Measurements from ENCODE around the gene MED26.
"Not testable (repeated sequence)": the region's sequence is repeated elsewhere in the genome, so short reads cannot be mapped to it uniquely, and the experiment has no call there.

MED26 gene, protein sequence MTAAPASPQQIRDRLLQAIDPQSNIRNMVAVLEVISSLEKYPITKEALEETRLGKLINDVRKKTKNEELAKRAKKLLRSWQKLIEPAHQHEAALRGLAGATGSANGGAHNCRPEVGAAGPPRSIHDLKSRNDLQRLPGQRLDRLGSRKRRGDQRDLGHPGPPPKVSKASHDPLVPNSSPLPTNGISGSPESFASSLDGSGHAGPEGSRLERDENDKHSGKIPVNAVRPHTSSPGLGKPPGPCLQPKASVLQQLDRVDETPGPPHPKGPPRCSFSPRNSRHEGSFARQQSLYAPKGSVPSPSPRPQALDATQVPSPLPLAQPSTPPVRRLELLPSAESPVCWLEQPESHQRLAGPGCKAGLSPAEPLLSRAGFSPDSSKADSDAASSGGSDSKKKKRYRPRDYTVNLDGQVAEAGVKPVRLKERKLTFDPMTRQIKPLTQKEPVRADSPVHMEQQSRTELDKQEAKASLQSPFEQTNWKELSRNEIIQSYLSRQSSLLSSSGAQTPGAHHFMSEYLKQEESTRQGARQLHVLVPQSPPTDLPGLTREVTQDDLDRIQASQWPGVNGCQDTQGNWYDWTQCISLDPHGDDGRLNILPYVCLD

DNA sequence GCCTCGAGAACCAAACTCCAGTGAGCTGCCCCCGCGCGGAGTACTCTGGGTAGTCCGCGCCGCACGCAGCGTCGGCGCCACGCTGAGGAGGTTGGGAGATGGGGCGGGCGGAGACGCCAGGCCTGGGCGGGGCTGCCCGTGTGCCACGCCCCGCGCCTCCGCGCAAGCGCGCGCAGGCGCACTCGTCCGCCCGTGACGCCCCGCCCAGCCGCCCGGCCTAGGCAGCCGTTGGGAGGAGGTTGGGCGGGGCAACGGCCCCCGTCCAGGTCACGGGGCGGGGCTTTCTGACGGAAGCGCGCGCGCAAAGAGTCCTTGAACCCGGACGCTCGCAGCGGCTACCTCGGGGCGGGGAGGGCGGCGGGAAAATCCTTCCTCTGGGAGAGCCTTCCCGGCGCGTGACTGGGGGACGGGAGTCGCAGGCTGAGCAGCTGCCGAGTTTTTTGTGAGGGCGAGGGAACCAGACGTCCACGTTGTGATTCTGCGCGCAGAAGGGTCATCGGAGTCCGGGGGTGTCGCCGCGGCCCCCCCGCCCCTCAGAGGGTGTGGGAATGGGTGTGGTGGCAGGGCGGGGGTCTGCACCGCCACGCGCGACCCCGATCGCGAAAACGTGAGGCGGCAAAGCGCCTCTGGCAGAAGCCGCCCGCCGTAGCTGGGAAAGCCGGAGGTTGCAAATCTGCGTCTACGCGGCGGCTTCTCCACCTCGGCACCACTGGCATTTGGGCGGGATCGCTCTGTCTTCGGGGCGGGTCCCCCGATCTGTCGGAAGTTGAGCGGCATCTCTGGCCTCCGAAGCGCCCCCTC is at the start of gene MED26:
Gene MED26, minus strand, starts transcription at position 22 of the 801 bp plus-strand sequence. CDS start 261 bp downstream, outside the sequence.
- peak; percentile 97 for DNase-seq

DNA sequence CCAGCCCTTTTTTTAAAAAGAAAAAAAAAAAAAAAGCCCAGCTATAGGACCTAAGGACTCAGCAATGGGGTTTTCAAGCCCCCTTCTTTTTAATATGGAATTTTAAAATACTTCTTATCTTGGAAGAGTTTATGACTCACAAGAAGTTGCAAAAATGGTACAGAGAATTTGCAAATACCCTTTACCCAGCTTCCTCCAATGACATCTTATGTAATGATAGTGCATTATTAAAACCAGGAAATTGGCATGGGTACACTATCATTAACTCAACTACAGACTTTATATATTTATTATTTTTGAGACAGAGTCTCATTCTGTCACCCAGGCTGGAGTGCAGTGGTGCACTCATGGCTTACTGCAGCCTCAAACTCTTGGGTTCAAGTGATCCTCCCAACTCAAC is 49.1 kb upstream of the MED26 start:
- DNase-seq = no peak

DNA sequence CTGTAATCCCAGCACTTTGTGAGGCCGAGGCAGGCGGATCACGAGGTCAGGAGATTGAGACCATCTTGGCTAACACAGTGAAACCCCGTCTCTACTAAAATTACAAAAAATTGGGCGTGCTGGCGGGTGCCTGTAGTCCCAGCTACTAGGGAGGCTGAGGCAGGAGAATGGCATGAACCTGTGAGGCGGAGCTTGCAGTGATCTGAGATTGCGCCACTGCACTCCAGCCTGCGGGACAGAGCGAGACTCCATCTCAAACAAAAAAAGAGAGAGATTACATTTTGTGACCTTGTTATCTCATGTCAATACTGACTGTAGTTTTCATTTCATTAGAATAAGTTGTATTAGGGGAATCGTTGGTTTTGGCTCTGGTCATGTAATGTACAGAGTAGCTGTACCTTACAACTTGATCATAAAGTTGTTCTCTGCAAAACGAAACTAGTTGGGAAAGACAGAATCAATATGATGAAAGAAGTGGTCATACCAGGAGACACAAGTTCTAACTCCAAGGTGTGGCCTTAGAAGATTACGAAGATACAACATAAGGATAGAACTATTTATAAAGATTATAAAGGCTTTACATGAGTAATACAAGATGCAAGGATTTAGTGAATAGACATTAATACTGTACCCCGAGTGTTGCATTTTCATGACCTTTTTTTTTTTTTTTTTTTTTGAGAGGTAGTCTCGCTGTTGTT is 48.2 kb upstream of the MED26 start:
- no peak for DNase-seq

DNA sequence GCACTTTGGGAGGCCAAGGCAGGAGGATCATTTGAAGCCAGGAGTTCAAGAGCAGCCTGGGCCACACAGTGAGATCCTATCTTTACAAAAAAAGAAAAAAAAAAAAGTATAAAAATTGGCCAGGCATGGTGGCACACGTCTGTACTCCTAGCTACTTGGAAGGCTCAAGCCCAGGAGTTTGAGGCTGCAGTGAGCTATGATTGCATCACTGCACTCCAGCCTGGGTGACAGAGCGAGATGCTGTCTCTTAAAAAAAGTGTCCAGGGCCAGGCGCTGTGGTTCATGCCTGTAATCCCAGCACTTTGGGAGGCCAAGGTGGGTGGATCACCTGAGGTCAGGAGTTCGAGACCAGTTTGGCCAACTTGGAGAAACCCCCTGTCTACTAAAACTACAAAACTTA is 45.8 kb upstream of the MED26 start:
- DNase-seq = not testable (repeated sequence)

DNA sequence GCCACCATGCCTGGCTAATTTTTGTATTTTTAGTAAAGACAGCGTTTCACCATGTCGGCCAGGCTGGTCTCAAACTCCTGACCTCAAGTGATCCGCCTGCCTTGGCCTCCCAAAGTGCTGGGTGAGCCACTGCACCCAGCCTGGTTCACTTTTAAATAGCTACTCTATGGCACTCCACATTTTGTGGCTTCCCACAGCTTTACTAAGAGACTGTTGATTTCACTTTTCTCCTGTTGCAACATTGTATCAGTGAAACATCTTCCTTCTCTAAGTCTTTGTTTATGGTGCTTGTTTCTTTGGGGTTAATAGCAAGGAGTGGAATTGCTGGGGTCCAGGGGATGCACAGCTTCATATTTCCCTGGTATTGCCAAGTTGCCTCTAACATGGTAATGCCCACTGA is 45.2 kb upstream of the MED26 start:
- no peak for DNase-seq

DNA sequence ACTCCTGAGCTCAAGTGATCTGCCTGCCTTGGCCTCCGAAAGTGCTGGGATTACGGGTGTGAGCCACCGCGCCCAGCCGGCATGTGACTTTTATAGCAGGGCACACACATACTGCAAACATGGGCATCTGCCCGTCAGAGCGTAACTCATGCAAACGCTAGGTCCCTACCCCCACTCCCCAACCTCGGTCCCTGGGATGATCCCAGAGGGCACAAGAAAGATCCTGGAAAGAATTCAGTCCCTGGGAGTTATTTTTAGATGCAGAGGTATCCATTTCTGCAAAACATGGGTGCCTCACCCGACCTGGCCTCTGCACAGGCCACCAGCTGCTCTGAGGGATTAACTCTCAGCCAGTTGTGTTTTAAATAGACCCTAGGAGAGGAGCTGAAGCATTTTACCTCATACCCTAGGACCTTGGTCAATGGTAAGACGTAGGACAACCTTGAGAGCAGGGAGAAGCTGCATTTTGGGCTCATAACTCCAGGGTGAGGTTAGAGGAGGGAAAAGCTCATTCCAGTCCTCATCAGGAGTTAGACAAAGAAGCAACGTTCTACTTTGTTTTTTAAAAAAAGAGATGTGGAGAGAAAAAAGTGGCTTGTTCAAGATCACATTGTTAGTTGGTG is 43.8 kb upstream of the MED26 start:
- no peak for DNase-seq

DNA sequence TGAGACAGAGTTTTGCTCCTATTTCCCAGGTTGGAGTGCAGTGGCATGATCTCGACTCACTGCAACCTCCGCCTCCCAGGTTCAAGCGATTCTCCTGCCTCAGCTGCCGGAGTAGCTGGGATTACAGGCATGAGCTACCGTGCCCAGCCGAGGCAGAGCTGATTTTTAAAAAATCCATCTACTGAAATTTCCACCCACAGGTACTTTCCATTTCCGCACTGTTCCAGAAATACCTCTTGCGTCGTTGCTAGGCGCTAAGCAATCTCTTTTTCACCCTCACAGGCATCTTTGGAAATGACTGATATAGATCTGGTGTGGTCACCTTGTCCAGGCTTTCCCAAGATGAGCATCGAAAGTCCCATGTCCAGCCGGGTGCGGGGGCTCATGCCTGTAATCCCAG is 42.3 kb upstream of the MED26 start:
- DNase-seq = no peak

DNA sequence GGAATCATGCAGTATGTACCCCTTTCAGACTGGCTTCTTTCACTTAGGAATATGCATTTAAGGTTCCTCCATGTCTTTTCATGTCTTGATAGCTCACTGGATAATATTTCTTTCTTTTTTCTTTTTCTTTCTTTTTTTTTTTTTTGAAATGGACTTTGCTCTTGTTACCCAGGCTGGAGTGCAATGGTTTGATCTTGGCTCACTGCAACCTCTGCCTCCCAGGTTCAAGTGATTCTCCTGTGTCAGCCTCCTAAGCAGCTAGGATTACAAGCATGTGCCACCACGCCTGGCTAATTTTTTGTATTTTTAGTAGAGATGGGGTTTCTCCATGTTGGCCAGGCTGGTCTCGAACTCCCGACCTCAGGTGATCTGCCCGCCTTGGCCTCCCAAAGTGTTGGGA is 40.7 kb upstream of the MED26 start:
- DNase-seq = not testable (repeated sequence)

DNA sequence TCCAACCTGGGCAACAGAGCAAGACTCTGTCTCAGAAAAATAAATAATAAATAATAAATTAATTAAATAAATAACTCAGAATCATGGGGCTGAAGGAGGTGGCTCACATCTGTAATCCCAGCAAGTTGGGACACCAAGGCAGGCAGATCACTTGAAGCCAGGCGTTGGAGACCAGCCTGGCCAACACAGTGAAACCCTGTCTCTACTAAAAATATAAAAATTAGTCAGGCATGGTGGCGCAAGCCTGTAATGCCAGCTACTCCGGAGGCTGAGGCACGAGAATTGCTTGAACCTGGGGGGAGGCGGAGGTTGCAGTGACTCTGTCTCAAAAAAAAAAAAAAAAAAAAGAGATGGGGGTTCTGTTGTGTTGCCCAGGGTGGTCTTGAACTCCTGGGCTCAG is 40.2 kb upstream of the MED26 start:
- DNase-seq = no peak

DNA sequence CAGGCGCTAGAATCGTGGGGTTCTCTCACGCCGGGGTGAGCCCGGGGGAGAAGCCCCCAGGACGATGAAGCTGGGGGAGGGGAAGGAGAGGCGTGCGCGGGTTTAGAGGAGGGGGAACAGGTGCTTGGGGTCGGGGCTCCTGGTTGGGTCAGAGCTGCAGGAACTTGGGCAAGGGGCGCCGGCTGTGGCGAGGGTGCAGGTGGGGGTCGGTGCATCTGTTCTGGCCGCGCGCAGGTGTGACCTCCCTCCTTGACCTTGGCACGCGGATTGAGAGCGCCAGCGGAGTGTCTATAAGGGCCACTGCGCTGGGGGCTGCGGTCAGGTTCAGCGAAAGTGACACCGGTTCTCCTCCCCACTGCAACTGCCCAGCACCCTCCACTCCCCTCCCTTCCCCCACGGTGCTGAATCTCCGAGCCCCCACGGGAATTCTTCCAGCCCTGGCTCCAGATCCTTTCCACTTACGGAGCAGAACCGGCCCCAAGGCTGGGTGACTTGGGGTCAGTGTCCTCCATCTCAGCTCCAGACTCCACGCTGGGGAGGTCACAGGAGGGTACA is 33.6 kb upstream of the MED26 start:
- peak; percentile 4 for DNase-seq

DNA sequence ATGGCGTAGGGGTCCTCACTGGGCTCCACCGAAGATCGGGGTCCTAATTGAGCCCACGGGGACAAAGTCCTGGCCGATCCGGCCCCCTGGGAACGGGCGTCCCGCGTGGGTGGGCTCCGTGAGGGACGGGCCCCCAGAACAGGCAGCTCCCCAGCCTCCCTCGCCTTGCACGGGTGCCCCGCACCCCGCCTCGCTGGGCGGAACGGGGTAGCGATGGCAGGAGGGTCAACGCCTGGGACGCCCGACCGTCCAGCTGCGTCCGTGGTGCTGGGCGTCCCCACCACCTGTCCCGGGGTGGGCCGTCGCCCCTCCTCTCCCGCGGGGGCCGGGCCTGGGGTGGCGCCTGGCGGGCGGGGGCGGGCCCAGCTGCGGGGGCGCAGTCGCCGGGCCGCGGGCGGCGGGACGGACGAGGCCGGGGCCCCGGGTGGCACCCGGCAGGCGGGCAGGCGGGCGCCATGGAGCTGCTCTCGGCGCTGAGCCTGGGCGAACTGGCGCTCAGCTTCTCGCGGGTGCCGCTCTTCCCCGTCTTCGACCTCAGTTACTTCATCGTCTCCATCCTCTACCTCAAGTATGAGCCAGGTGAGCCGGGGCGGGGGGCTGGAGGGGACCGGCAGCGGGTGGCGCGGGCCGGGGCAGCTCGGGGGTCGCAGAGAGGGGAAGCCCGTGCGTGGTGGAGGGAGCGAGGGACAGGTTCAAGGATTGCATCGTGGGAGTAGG is 32.9 kb upstream of the MED26 start, which contains the start of gene TMEM38A:
Gene TMEM38A, plus strand, starts transcription at position 377 of the 717 bp plus-strand sequence. Its CDS starts 79 bp downstream, at position 456.
- peak; percentile 61 for DNase-seq

DNA sequence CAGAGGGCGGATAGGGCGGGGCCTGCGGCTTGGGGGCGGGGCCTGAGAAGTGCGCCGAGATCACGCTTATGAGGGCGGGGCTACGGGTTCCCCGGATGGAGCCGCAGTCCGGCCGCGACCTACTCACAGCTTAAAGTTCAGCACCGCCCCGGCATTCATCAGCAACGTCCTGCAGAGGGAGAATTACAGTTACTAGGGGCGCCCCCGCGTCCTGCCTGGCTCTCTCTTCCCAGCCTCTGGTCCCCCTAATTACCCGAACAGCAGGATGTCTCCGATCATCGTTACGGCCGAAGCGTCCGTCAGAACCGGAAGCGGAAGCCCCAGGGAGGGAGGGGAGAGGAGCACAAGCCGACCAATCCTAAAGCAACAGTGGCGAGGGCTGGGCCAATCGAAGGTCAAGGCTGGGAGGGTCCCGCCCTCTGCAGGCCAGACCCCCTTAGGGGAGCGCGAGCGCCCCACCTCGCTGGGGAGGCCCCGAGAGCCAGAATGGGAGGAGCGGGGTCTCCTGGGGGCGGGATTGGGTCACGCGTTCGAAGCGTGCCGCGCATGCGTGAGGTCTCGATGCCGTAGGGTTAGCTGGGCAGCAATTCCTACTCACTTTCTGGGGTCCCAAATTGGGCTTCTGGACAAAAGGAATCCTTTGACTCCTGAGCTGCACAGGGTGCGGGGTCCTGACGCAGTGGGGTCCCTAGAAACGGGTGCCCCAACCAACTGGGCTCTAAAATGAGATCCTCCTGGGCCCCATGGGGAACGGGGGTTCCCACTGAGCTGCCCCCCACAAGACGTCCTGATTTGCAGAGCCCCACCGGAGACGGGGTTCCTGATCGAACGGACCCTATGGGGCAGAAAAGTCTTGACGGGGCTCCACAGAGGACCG is 32.1 kb upstream of the MED26 start, which contains the start of gene SMIM7:
Gene SMIM7, minus strand, starts transcription at position 313 of the 877 bp plus-strand sequence. Its CDS starts 34 bp downstream, at position 279.
- peak; percentile 99 for DNase-seq

DNA sequence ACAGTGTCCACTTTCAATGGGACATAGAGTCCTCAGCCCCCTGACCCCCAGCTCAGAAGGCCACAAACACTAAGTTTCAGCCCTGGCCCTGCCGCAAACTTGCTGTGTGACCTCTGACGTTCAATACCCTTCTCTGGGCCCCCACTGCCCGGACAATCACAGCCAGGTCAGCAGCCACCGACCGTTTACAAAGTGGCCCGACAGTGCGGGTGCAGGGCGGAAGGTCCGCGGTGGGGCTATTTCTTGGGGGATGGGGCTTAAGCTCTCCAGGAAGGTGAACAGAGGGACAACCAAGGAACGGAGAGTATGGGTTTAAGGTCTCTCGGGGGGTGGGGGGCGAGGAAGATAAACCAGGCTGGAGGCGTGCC is 31.4 kb upstream of the MED26 start:
- DNase-seq = no peak

DNA sequence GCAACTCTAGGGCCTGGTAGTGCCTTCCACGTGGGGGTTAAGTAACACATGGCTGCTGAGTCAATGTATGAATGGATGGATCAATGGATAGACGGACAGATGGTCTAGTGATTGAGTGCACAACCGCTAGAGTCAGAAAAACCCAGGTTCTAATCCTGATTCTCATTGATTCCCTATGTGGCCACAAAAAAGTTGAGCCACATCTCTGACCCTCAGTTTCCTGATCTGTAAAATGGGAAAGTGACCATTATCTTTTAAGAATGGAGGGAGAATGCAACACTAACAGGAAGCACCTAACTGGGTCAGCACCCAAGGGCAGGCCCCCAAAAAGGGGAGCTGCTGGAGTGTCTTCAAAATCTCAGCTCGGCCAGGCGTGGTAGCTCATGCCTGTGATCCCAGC is 29.4 kb upstream of the MED26 start:
- no peak for DNase-seq

DNA sequence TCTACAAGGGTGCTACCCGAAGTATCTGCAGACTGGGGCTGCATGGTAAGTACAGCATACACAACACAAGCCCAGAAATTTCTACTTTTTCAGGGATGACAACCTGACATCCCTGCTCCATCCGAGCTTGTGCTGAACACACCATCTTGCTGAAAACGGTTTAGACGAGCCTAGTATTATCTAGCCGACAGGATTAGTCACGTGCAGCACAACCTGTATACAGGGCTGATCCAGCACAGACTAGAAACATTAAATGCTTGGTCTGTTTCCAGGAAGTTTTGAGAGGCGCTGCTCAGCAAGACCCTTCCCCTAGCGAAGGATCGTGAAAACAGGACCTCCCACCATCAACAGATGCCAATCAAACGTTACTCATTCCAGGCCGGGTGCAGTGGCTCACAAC is 27.7 kb upstream of the MED26 start:
- DNase-seq = no peak

DNA sequence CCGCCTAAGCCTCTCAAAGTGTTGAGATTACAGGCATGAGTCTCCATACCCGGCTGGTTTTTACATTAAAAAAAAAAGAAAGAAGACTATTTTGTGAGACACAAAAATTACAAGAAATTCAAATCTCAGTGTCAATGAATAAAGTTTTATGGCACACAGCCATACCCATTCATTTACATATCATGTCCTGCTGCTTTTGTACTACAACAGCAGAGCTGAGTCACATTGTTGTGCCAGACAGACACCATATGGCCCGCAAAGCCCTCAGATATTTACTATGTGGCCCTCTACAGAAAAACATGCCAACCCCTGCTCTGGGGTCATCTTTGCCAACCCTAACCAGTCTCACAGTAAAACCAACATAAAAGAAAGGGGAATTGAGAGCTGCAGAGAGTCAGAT is 26.6 kb upstream of the MED26 start:
- DNase-seq = no peak

DNA sequence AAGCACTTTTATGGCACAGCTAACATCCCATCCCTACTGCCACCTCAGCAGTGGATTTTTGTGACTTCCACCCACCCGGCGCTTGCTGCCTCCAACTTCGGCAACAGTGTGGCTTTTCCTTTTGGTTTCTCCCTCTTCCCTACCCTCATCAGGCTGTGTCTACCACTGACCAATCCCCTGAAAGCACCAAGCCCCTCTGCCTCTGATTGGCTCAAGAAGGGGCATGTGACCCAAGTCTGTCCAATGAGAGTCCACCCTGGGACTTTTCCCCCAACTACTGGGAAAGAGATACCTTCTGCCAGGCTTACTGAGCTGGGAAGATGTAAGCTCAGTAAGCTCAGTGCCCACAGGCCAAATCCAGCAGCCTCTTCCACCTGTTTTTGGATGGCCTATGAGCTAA is 26.1 kb upstream of the MED26 start:
- DNase-seq = no peak

DNA sequence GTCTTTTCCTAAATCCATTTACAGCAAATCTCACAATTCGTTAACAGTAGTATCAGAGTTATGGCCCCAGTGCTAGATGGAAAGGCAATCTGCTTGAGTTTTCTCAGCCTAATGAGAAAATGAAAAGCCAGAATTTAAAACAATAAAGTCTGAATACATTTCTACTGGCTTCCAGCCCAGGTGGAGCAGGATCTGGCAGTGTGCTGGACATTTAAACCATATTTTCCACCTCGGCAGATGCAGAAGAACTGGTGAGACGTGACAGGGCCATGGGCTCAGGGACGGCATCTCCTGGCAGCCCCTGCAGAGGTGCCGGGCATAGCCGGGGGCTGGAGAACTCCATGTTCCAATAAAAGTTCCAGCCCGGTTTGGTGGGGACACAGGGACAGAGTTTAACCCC is 24.9 kb upstream of the MED26 start:
- no peak for DNase-seq

DNA sequence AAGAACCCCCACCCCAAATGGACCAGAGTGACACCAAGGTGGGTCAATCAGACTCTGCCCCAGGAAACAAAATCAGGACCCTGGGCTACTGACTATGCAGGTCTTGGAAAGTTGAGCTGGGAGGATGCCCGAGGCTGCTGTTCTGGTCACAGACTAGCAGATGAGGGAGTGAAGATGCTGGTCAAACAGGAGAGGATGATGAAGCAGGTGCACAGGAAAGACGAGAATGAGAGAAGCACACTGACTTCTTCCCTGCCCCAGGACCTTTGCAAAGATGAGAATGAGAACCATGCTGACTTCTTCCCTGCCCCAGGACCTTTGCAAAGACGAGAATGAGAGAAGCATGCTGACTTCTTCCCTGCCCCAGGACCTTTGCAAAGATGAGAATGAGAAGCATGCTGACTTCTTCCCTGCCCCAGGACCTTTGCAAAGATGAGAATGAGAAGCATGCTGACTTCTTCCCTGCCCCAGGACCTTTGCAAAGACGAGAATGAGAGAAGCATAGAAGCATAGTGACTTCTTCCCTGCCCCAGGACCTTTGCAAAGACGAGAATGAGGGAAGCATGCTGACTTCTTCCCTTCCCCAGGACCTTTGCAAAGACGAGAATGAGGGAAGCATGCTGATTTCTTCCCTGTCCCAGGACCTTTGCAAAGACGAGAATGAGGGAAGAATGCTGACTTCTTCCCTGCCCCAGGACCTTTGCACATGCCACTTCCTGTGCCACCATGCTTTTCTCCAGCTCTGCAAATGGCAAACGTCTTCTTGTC is 23.6 kb upstream of the MED26 start:
- not testable (repeated sequence) for DNase-seq

DNA sequence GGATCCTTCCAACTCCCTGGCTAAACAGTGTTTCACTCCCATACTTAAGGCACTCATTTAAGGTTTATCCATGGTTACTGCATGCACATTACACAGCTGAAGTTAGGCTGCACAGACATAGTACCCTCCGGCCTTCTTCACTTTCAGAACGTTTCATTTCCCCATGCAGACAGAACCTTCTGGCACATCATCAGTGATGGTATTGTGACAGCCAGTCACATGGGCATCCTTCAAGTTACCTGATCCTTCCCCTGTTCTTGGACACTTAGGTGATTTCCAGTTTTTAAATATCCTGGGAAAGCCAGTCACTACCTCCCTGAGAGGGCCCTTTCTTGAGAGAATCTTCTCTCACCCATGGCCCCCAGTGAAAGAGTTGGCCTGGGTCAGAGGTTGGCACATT is 22.8 kb upstream of the MED26 start:
- DNase-seq = no peak

All from CD4-positive, alpha-beta T cell treated with Interleukin-17A for 4 hours (primary cell).